GM10266 (cell line): Measurements from ENCODE around the gene DPP3.

Experiments
- DNase-seq: peaks from one replicate; pipeline ENCODE4 v3.0.0; 2012; ENCODE audit errors: extremely low spot score
- TF ChIP-seq, protein P1 (sequence below): IDR thresholded peaks from 2 replicates; pipeline ENCODE4 v1.5.1; 2012; ENCODE audit warnings: mild to moderate bottlenecking, low read depth; ENCODE audit not compliant: control insufficient read depth, insufficient read depth; ENCODE audit errors: missing control alignments

The DPP3 gene

GRCh38 chr11:66492161-66492865 lies 12.1 kb downstream of the DPP3 start:
- TF ChIP-seq, protein P1, sequence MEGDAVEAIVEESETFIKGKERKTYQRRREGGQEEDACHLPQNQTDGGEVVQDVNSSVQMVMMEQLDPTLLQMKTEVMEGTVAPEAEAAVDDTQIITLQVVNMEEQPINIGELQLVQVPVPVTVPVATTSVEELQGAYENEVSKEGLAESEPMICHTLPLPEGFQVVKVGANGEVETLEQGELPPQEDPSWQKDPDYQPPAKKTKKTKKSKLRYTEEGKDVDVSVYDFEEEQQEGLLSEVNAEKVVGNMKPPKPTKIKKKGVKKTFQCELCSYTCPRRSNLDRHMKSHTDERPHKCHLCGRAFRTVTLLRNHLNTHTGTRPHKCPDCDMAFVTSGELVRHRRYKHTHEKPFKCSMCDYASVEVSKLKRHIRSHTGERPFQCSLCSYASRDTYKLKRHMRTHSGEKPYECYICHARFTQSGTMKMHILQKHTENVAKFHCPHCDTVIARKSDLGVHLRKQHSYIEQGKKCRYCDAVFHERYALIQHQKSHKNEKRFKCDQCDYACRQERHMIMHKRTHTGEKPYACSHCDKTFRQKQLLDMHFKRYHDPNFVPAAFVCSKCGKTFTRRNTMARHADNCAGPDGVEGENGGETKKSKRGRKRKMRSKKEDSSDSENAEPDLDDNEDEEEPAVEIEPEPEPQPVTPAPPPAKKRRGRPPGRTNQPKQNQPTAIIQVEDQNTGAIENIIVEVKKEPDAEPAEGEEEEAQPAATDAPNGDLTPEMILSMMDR = no peak
- no peak for DNase-seq

- DNase-seq = no peak
- TF ChIP-seq, protein P1 = no peak
Observed at GRCh38 chr11:66493130-66493529, 12.9 kb downstream of the DPP3 start.

- TF ChIP-seq, protein P1 = no peak
- DNase-seq = no peak
Observed at GRCh38 chr11:66494458-66494857, 14.2 kb downstream of the DPP3 start.

GRCh38 chr11:66494935-66495334 lies 14.7 kb downstream of the DPP3 start:
- no peak for DNase-seq
- TF ChIP-seq, protein P1 = no peak

- TF ChIP-seq, protein P1 = peak; percentile 25
- DNase-seq = no peak
Observed at GRCh38 chr11:66495401-66495854, 15.2 kb downstream of the DPP3 start.

GRCh38 chr11:66497206-66497605 lies 17.0 kb downstream of the DPP3 start:
- TF ChIP-seq, protein P1 = no peak

DNA sequence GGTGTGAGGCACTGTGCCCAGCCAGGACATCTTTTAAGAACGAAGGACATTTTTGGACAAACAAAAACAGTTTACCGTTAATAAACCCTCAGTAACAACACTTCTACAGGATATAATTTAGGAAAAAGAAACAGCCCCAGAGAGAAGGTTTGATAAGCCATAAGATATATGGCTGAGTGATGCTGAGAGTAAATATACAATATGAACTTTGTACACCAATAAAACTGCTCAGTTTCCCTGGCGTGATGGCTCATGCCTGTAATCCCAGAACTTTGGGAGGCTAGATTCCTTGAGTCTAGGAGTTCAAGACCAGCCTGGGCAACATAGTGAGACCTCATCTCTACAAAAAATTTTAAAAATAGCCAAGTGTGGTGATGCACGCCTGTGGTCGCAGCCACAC lies 18.3 kb downstream of the DPP3 start:
- DNase-seq = no peak
- TF ChIP-seq, protein P1 = no peak

More at GRCh38 chr11:66497206-66497605, 17.0 kb downstream of the DPP3 start:
- DNase-seq = no peak
